ENCODE data around the gene DRG1.

- no peak for TF ChIP-seq POLR2A (IDR thresholded peaks at IDR 0.05)
- TF ChIP-seq, protein P1, sequence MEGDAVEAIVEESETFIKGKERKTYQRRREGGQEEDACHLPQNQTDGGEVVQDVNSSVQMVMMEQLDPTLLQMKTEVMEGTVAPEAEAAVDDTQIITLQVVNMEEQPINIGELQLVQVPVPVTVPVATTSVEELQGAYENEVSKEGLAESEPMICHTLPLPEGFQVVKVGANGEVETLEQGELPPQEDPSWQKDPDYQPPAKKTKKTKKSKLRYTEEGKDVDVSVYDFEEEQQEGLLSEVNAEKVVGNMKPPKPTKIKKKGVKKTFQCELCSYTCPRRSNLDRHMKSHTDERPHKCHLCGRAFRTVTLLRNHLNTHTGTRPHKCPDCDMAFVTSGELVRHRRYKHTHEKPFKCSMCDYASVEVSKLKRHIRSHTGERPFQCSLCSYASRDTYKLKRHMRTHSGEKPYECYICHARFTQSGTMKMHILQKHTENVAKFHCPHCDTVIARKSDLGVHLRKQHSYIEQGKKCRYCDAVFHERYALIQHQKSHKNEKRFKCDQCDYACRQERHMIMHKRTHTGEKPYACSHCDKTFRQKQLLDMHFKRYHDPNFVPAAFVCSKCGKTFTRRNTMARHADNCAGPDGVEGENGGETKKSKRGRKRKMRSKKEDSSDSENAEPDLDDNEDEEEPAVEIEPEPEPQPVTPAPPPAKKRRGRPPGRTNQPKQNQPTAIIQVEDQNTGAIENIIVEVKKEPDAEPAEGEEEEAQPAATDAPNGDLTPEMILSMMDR (IDR thresholded peaks at IDR 0.05): no peak
Measured at GRCh38 chr22:31445642-31446041, 46.2 kb downstream of the DRG1 start.

All from esophagus squamous epithelium (tissue), 4 donors.